ENCODE data around the gene SIN3A. TPM values are rescaled to one million over a fixed set of nuclear protein-coding genes. Genes with fewer than 3 reads are reported as not detected.
A peak's percentile ranks its signal among the peaks of the same experiment; 100 is the strongest.

The SIN3A gene
- total and polyA plus RNA-seq, 2 experiments from 2014 or later = 13.9 to 27.7 TPM

- in situ Hi-C loops (cut with MboI) = no loop called here
- Histone ChIP-seq H2AFZ (peak within 1 kb of the TSS; percentile 71), H3K4me1 (ENCODE audit: insufficient read depth) (peaks cover 15% of the 10 kb centered on the region; the same call in 1 of the 2 replicates), H3K36me3 (ENCODE audit: low read depth) (peaks cover 11% of the 10 kb centered on the region), H3K9me2 (ENCODE audit: insufficient read depth) (no peaks in the 10 kb centered on the region), H3K4me3 (peak within 1 kb of the TSS; percentile 84), H3K27ac (peak within 1 kb of the TSS; percentile 81), H3K9me3 (ENCODE audit: low read depth) (no peaks in the 10 kb centered on the region), H3F3A (ENCODE audit: insufficient read depth) (peaks cover 24% of the 10 kb centered on the region), H4K20me1 (ENCODE audit: insufficient read depth) (no peaks in the 10 kb centered on the region), H3K79me2 (ENCODE audit: insufficient read depth) (peaks cover 40% of the 10 kb centered on the region), H3K27me3 (replicated peaks; ENCODE audit: insufficient read depth) (no peaks in the 10 kb centered on the region), H3K4me2 (ENCODE audit: unreplicated experiment) (peak within 1 kb of the TSS; percentile 96), H3K9ac (peak within 1 kb of the TSS; percentile 93)
- DNase-seq = peak; percentile 97
- TF ChIP-seq EZH2phosphoT487 (IDR thresholded peaks at IDR 0.05; ENCODE audit: insufficient read depth, low read depth) (no peak), EZH2 (IDR thresholded peaks at IDR 0.05; ENCODE audit: insufficient read depth, poor library complexity, severe bottlenecking) (no peak)
- 0% methylated on average over 60 to 65 of the region's 67 CpGs for WGBS, 2 experiments (ENCODE audit: low coverage in 1 of 2, low lambda C conversion rate in 2 of 2, missing lambda C conversion rate in 2 of 2)
Measured at GRCh38 chr15:75367913-75368688, 83.4 kb downstream of the SIN3A start, which contains the start of gene MAN2C1. TSS of gene MAN2C1 (minus strand) at chr15:75368607. CDS start at chr15:75368583, 24 bp downstream.

GRCh38 chr15:75367406-75367912, 84.0 kb downstream of the SIN3A start:
- TF ChIP-seq EZH2phosphoT487 (IDR thresholded peaks at IDR 0.05; ENCODE audit: insufficient read depth, low read depth) (no peak), EZH2 (IDR thresholded peaks at IDR 0.05; ENCODE audit: insufficient read depth, poor library complexity, severe bottlenecking) (no peak)
- peak overlapping the region; percentile 81; the same call in 1 of the 2 replicates for H3K27ac ChIP-seq
- DNase-seq = no peak
- no peak overlapping the region for H2AFZ ChIP-seq
- in situ Hi-C loops (cut with MboI) = no loop called here
- H3K4me3 ChIP-seq = peak overlapping the region; percentile 84
- H3F3A ChIP-seq (ENCODE audit: insufficient read depth) = peaks cover 24% of the 10 kb centered on the region
- no peaks in the 10 kb centered on the region for H4K20me1 ChIP-seq (ENCODE audit: insufficient read depth)
- peak overlapping the region; percentile 93 for H3K9ac ChIP-seq
- H3K4me1 ChIP-seq (ENCODE audit: insufficient read depth) = peaks cover 15% of the 10 kb centered on the region; the same call in 1 of the 2 replicates
- no peaks in the 10 kb centered on the region for H3K9me2 ChIP-seq (ENCODE audit: insufficient read depth)
- no peaks in the 10 kb centered on the region for H3K9me3 ChIP-seq (ENCODE audit: low read depth)
- 36% methylated on average over 7 of the region's 7 CpGs for WGBS, 2 experiments (ENCODE audit: low coverage in 1 of 2, low lambda C conversion rate in 2 of 2, missing lambda C conversion rate in 2 of 2)
- H3K27me3 ChIP-seq (replicated peaks; ENCODE audit: insufficient read depth) = no peaks in the 10 kb centered on the region
- peak overlapping the region; percentile 96 for H3K4me2 ChIP-seq (ENCODE audit: unreplicated experiment)
- H3K79me2 ChIP-seq (ENCODE audit: insufficient read depth) = peaks cover 34% of the 10 kb centered on the region
- peaks cover 11% of the 10 kb centered on the region for H3K36me3 ChIP-seq (ENCODE audit: low read depth)

DNA sequence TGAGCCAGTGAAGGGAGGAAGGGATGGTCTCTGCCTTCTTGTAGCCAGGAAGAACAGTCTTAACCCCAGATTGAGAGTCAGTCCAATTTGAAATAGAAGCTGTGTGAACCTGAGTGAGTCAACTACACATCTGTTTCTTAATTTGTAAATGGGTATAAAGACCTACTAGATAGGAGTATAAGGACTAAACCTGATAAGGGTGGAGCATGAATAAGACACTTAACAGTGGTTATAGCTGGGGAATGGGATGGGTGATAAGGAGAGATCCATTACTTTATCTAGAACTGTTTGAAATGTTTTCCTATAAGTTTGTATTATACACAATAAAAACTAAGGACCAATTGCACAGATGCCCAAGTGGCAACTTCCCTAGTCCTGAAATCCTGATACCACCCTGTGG, 84.5 kb downstream of the SIN3A start:
- Histone ChIP-seq H3K4me1 (ENCODE audit: insufficient read depth) (peaks cover 15% of the 10 kb centered on the region; the same call in 1 of the 2 replicates), H3K4me3 (no peak overlapping the region), H3K27ac (no peak overlapping the region), H3F3A (ENCODE audit: insufficient read depth) (peaks cover 24% of the 10 kb centered on the region), H3K9me3 (ENCODE audit: low read depth) (no peaks in the 10 kb centered on the region), H3K36me3 (ENCODE audit: low read depth) (peaks cover 11% of the 10 kb centered on the region), H3K79me2 (ENCODE audit: insufficient read depth) (peaks cover 31% of the 10 kb centered on the region), H3K9me2 (ENCODE audit: insufficient read depth) (no peaks in the 10 kb centered on the region), H3K4me2 (ENCODE audit: unreplicated experiment) (peak overlapping the region; percentile 96), H3K27me3 (replicated peaks; ENCODE audit: insufficient read depth) (no peaks in the 10 kb centered on the region), H3K9ac (peak overlapping the region; percentile 93), H4K20me1 (ENCODE audit: insufficient read depth) (no peaks in the 10 kb centered on the region), H2AFZ (no peak overlapping the region)
- DNase-seq = no peak
- in situ Hi-C loops (cut with MboI) = no loop called here
- TF ChIP-seq EZH2phosphoT487 (IDR thresholded peaks at IDR 0.05; ENCODE audit: insufficient read depth, low read depth) (no peak), EZH2 (IDR thresholded peaks at IDR 0.05; ENCODE audit: insufficient read depth, poor library complexity, severe bottlenecking) (no peak)

GRCh38 chr15:75366163-75366562, 85.3 kb downstream of the SIN3A start:
- peaks cover 15% of the 10 kb centered on the region; the same call in 1 of the 2 replicates for H3K4me1 ChIP-seq (ENCODE audit: insufficient read depth)
- DNase-seq = no peak
- H3K27ac ChIP-seq = no peak overlapping the region
- H3K27me3 ChIP-seq (replicated peaks; ENCODE audit: insufficient read depth) = no peaks in the 10 kb centered on the region
- no peaks in the 10 kb centered on the region for H4K20me1 ChIP-seq (ENCODE audit: insufficient read depth)
- H3K9me2 ChIP-seq (ENCODE audit: insufficient read depth) = no peaks in the 10 kb centered on the region
- in situ Hi-C loops (cut with MboI) = no loop called here
- peaks cover 11% of the 10 kb centered on the region for H3K36me3 ChIP-seq (ENCODE audit: low read depth)
- no peaks in the 10 kb centered on the region for H3K9me3 ChIP-seq (ENCODE audit: low read depth)
- peaks cover 24% of the 10 kb centered on the region for H3F3A ChIP-seq (ENCODE audit: insufficient read depth)
- no peak overlapping the region for H2AFZ ChIP-seq
- H3K9ac ChIP-seq = no peak overlapping the region
- TF ChIP-seq EZH2phosphoT487 (IDR thresholded peaks at IDR 0.05; ENCODE audit: insufficient read depth, low read depth) = no peak
- TF ChIP-seq EZH2 (IDR thresholded peaks at IDR 0.05; ENCODE audit: insufficient read depth, poor library complexity, severe bottlenecking) = no peak
- 72 to 79% methylated on average over 3 of the region's 3 CpGs for WGBS, 2 experiments (ENCODE audit: low coverage in 1 of 2, low lambda C conversion rate in 2 of 2, missing lambda C conversion rate in 2 of 2)
- H3K4me3 ChIP-seq = no peak overlapping the region
- no peak overlapping the region for H3K4me2 ChIP-seq (ENCODE audit: unreplicated experiment)
- H3K79me2 ChIP-seq (ENCODE audit: insufficient read depth) = peaks cover 22% of the 10 kb centered on the region

All from GM23248 (cell line).